ENCODE data around the gene P4HTM.
"Not testable (repeated sequence)": the region's sequence is repeated elsewhere in the genome, so short reads cannot be mapped to it uniquely, and the experiment has no call there.

Gene P4HTM

DNA sequence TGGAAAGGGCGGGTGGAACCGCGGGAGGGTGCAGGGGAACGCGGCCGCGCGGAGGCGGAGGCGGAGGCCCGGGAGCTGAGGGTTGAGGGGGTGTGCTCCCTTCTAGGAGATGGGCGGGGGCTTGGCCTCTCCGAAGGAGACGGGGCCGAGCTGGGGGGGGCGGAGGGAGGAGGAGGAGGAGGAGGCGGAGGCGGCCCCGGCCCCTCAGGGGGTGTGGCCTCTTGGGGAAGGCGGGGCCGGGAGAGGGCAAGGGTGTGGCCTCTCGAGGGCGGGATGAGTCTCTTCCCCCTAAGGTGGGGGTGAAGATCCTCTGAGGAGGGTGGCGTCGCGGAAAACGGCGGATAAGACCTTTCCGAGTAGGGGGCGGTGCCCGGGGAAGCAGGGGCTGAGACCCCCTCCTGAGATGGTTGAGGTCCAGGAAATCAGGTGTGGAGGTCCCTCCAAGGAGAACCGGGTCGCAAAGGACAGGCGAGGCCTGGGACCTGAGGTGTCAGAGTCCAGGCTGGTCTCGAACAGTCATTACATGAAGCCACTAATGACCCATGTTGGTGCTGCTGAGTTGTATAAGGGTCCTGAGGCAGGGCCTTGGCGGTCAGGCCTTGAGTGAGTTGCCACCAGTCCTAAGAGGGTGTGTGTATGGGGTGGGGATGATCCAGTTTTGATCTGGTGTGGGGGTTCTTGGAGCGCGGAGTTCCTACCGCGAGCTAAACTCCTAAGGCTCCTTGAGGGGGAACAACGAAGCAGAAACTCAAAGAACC is 17.9 kb downstream of the P4HTM start:
- peak; percentile 82 for DNase-seq (ENCODE audit: low read depth)

DNA sequence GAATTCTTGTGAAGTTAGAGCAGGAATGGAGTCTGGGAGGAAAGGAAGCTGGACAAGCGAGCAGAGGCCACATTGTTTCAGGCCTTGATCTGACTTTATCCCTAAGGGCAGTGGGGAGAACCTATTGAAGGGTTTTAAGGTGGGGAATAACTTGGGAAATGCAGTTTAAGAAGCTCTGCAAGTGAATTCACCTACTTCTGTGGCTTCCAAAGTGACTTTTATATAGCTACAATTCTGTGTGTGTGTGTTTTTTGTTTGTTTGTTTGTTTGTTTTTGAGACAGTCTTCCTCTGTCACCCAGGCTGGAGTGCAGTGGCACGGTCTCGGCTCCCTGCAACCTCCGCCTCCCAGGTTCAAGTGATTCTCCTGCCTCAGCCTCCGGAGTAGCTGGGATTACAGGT is 18.6 kb downstream of the P4HTM start:
- not testable (repeated sequence) for DNase-seq (ENCODE audit: low read depth)

DNA sequence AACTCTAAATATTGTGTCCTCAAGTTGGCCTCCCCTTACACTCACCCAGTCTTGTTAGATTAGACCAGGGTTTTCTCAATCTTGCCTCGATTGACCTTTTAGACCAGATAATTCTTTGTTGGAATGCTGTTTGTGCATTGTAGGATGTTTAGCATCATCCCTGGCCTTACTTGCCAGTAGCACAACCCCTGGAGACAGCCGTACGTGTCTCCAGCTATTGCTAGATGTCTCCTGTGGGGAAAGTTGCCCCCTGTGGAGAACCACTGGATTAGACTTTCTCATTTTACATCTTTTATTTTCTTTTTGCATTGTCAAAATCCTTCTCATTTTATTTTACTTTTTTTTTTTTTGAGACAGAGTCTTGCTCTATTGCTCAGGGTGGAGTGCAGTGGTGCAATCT is 19.4 kb downstream of the P4HTM start:
- no peak for DNase-seq (ENCODE audit: low read depth)

DNA sequence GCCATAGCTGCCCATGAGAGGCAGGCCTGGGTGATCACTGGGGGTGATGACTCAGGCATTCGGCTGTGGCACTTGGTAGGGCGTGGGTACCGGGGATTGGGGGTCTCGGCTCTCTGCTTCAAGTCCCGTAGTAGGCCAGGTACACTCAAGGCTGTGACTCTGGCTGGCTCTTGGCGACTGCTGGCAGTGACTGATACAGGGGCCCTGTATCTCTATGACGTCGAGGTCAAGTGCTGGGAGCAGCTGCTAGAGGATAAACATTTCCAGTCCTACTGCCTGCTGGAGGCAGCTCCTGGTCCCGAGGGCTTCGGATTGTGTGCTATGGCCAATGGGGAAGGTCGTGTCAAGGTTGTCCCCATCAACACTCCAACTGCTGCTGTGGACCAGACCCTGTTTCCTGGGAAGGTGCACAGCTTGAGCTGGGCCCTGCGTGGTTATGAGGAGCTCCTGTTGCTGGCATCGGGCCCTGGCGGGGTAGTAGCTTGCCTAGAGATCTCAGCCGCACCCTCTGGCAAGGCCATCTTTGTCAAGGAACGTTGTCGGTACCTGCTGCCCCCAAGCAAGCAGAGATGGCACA is 22.5 kb downstream of the P4HTM start:
- DNase-seq (ENCODE audit: low read depth): no peak

DNA sequence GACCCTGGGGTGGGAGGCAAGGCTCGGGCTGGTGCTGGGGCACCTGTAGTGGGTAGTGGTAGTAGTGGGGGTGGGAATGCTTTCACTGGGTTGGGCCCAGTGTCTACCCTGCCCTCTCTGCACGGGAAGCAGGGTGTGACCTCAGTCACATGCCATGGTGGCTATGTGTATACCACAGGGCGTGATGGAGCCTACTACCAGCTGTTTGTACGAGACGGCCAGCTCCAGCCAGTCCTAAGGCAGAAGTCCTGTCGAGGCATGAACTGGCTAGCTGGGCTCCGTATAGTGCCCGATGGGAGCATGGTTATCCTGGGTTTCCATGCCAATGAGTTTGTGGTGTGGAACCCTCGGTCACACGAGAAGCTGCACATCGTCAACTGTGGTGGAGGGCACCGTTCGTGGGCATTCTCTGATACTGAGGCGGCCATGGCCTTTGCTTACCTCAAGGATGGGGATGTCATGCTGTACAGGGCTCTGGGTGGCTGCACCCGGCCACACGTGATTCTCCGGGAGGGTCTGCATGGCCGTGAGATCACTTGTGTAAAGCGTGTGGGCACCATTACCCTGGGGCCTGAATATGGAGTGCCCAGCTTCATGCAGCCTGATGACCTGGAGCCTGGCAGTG is 23.2 kb downstream of the P4HTM start:
- DNase-seq (ENCODE audit: low read depth): no peak

DNA sequence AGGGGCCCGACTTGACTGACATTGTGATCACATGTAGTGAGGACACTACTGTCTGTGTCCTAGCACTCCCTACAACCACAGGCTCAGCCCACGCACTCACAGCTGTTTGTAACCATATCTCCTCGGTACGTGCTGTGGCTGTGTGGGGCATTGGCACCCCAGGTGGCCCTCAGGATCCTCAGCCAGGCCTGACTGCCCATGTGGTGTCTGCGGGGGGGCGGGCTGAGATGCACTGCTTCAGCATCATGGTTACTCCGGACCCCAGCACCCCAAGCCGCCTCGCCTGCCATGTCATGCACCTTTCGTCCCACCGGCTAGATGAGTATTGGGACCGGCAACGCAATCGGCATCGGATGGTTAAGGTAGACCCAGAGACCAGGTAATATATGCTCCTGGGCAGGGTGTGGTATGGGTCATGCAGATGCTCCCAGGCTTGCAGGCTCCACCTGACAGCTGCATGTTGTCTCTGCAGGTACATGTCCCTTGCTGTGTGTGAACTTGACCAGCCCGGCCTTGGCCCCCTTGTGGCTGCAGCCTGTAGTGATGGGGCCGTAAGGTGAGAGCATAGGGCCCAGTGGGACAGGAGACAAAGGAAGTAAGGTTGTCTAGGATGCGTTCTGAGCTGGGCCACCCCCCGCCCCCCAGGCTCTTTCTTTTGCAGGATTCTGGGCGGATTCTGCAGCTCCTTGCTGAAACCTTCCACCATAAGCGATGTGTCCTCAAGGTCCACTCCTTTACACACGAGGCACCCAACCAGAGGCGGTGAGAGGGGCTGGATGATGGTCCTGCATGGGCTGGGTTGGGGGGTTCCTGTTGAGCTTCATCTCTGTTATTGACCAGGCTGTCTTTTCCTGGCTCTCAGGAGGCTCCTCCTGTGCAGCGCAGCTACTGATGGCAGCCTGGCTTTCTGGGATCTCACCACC is 24.0 kb downstream of the P4HTM start:
- no peak for DNase-seq (ENCODE audit: low read depth)

DNA sequence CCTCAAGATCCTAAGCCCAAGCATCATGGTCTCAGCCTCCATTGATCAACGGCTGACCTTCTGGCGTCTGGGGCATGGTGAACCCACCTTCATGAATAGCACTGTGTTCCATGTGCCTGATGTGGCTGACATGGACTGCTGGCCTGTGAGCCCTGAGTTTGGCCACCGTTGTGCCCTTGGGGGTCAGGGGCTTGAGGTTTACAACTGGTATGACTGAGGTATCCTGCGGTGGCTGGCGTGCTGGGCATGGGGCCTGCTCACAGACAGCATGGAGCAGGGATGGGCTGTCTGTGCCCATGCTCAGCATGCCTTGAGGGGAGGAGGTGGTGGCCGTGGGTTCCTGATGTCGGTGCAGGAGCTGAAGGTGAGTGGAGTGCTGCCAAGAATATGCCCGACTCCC is 25.0 kb downstream of the P4HTM start:
- DNase-seq (ENCODE audit: low read depth): no peak

DNA sequence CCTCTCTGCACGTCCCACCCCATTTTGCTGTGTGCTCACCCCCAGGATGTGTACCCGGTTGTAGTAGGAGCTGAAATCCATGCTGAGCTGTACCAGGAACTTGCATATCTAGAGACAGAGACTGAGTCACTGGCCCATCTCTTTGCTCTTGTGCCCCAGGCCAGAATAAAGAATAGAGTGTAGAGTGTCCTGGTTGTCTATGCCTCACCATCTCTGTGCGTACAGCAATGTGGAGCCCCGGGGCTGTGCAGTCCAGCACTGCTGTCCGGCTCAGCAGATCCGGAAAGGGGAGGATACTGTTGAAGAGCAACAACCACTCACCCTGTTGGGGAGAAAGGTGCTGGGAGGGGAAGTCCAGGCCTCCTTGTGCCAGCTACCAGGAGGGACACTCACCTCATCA is 25.7 kb downstream of the P4HTM start:
- DNase-seq (ENCODE audit: low read depth): no peak

DNA sequence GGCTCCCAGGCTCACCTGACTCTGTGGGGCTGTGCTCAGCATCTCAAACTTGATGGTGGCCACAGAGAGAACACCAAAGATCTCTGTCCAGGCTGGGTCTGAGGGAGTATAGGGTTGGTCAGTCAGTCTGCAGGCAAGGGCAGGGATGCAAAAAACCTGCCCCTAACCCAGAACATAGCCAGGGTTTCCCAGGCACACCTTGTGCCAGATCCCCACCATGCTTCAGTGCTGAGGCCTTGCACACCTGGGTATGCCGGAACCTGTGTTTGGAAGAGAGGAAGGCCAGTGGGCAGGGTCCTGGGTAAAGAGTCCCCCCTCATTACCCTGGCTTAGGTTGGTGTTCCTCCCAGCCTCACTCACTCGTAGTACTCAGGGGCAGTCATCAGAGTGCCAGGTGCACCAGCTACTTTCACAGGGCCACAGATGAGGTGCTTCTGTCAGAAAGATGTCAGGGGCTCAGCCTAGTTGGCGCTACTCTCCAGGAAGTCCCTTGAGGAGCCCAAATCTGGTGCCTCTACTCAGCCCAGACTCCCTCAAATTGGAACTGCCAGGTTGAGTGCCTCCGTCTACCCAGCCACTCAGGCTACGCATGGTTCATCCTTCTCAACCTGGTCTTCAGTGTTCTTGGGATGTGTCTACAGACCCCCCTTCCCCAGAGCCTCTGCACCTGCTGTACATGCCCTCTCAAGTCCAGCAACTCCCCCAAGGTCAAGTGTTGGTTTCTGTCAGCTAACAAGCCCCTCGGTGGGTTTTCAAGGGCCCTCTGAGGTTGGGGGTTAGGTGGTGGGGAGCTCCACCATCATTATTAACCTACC is 26.6 kb downstream of the P4HTM start:
- no peak for DNase-seq (ENCODE audit: low read depth)

DNA sequence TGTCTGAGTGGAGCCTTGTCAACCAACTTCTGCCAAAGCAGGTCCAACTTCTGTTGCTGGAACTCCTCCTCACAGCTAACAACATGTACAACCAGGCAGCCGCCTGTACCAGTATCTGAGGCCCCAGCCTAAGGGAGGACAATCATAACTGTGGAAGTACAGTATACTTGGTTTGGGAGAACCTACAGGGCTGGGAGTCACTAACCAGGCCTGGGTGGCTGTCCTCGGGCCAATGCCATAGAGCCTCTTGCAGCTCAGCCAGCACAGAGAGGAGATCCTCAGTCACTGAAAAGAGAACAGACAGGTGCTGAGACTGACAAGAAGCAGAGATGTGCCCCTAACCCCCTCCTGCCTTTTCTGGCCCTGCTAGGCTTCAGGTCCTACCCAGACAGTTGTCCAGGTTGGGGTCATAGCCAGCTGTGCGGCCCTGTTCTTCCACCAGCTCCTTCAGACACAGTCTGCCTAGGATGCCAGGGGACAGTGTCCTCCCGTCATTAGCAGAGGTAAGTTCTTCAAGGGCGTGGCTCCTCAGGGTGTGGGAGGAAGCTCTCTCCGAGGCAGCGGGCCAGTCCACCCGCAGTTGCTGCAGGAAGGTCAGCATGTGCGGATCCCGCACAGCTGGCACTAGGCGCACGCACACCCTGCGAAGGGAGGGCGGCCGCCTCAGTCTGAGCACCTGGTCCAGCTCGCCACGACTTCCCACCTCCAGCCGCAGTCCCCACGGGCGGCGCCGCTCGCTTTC is 27.4 kb downstream of the P4HTM start:
- no peak for DNase-seq (ENCODE audit: low read depth)

DNA sequence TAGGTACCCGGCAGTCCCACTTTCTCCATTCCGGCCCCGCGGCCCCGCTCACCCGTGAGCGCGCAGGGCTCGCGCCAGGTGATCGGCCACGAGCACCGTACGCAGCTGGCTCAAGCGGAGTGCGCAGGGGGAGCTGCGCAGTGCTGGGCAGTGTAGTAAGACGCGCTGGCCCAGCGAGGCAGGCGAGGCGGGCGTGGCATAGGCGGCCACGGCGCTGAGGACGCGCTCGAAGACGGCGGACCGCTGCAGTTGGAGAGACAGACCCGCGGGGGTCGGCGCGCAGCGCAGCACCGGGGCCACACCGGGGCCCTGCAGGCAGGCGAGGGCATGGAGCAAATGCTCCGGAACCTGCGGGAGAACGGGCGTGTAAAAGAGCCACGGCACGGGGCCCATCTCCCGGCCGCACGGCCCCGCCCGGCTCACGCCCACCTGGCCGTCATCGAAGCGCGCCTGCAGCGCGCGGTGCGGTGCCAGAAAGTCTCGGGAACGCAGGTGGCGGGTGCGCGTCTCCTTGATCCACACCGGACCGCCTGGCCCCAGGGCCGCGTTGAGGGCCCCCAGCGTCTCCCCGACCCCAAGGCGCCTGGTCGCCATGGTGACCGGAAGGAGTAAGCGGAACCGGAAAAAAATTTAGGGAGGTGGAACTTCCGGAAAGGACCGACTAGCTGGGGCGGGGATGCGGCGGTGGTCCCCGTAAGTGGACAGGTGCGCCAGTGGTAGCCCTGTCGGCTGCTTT is 28.1 kb downstream of the P4HTM start, which contains the start of gene DALRD3:
Gene DALRD3, minus strand, starts transcription at position 610 of the 736 bp plus-strand sequence. Its CDS starts 16 bp downstream, at position 594.
- peak; percentile 60 for DNase-seq (ENCODE audit: low read depth)

DNA sequence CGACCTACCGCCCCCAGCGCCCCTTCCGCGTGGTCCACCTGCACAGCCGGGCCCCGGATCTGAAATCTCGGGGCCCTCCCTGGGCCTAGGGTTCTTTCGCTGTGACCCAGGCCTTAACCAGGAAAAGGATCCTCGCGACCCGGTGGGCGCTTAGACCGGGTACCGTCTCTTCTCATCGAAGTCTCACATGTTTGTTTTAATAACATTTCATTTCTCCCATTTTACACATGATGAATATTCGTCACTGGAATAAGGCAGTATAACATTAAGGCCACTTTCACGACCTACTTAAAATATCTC is 28.6 kb downstream of the P4HTM start:
- no peak for DNase-seq (ENCODE audit: low read depth)

DNA sequence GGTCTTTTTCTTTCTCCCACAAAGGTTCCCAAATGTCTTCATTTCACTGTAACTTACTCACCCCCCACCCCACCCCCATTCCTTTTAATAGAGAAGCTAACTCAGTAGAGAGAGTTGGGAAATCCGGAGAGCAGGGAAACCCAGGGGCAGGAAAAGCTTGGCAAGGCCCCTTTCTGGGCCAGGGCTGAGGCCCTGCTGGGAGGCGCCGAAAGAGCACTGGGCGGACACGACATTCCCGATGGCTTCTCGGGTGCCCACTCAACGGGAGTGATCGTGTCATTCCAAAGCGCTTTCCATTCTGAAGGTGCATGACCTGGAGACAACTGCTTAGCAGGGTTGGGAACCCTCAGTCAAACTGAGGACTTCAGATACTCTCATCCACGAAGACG is 29.9 kb downstream of the P4HTM start:
- DNase-seq (ENCODE audit: low read depth): no peak

DNA sequence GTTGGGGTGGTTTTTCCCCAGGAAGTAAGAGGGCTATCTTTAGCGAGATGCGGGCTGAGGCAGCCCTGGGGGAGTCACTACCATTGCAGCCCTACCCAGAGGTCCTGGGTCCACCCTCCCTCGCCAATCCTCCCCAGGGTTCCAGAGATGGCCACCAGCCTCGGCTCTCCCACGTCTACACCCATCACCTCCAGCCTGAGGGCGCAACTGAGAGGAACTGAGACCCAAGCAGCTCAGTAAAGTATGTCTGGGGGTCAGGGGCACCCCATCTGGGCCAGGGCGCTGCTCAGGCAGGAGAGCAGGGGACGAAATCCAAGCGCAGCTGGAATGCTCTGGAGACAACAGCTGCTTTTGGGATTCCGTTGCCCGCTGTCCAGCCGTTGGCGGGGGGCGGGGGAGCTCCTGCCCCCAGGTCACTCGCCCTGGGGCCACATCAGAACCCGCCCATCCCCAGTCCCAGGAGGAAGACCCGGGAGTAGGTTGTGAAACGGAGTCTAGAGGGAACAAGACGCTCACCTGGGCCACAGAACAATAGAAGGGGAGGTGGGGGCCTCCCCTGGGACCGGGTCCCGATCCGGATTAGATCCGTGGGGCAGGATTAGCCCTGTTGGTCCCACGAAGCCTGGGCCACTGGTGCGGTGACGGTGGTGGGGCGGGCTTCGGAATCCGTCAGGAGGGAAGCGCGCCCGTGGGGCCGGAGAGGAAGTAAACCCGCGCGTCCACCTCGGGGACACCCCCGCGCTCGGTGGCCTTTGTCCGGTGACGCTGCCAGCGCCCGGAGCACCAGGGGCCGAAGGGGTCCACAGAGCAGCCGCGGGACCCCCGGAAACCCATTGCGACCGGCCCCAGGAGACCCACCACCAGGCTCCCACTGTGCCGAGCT is 30.5 kb downstream of the P4HTM start:
- no peak for DNase-seq (ENCODE audit: low read depth)

DNA sequence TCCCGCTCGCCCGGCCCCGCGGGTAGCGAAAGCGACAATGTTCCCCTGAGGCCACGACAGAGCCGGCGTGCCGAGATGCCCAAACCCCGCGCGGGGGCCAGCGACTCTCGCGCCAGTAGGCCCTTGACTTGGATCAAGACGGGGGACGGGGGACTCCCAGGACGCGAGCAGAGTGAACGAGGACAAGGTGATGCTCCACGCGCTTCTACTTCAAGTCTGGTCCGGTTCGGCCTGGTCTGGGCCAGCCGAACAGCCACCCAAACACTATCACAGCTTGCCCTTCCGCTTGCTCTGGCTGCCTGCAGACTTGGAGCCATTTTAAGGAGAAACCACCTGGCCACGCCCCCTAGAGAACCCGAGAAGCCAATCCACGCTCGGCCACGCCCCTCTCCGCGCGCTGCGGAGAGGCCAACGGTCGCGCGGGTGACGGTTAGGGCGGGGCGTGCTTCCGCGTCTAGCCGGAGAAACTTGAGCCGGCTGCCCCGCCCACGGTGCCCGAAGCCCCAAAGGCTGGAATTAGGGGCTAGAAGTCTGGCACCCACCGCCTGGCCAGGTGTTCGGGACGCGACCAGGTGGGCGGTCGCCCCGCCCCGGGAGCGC is 31.3 kb downstream of the P4HTM start:
- peak; percentile 98 for DNase-seq (ENCODE audit: low read depth)

DNA sequence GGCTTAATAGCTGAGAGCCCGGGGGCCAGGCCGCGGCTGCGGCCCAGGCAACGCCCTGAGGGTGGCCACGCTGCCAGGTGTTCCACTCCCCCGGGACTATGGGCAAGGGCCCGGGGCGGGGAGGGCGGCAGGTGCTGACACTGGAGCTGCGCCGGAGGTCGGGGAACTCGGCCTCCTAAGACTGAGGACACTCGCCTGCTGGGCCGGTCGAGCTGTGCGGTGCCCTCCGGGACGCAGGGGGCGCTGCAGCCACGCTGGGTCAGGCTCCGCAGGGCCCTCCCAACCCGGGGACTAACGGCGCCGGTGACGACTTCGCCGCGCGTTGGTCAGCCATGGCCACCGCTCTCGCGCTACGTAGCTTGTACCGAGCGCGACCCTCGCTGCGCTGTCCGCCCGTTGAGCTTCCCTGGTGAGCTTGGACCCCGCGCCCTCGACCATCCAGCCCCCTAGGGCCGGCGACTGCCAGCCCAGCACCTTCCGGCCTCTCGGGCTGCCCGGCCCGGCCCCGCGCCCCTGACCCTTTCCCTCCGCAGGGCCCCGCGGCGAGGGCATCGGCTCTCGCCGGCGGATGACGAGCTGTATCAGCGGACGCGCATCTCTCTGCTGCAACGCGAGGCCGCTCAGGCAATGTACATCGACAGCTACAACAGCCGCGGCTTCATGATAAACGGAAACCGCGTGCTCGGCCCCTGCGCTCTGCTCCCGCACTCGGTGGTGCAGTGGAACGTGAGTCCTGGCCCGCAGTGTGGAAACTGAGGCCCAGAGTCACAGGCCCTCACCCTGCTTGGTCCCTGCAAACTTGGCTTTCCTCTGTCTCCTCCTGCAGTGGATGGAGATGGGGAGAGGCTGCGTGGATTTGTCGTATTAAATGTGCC is 32.0 kb downstream of the P4HTM start, which contains the start of gene NDUFAF3:
Gene NDUFAF3, plus strand, starts transcription at position 309 of the 875 bp plus-strand sequence. Its CDS starts 24 bp downstream, at position 333.
- DNase-seq (ENCODE audit: low read depth): peak; percentile 90

DNA sequence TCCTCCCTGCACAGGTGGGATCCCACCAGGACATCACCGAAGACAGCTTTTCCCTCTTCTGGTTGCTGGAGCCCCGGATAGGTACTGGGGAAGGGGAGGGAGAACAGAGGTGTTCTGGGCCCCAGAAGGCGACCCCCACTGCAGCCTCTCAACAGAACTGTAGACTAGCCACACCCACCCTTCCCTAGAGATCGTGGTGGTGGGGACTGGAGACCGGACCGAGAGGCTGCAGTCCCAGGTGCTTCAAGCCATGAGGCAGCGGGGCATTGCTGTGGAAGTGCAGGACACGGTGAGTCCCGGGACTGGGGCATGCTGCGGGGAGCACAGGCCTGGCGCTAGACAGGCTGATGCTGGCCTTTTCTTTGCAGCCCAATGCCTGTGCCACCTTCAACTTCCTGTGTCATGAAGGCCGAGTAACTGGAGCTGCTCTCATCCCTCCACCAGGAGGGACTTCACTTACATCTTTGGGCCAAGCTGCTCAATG is 32.7 kb downstream of the P4HTM start:
- no peak for DNase-seq (ENCODE audit: low read depth)

Measured in activated T-cell treated with anti-CD3 and anti-CD28 coated beads for 24 hours (primary cell).